Measurements from ENCODE around the gene TAF5L.
"Not testable (repeated sequence)": the region's sequence is repeated elsewhere in the genome, so short reads cannot be mapped to it uniquely, and the experiment has no call there.

The TAF5L gene

DNA sequence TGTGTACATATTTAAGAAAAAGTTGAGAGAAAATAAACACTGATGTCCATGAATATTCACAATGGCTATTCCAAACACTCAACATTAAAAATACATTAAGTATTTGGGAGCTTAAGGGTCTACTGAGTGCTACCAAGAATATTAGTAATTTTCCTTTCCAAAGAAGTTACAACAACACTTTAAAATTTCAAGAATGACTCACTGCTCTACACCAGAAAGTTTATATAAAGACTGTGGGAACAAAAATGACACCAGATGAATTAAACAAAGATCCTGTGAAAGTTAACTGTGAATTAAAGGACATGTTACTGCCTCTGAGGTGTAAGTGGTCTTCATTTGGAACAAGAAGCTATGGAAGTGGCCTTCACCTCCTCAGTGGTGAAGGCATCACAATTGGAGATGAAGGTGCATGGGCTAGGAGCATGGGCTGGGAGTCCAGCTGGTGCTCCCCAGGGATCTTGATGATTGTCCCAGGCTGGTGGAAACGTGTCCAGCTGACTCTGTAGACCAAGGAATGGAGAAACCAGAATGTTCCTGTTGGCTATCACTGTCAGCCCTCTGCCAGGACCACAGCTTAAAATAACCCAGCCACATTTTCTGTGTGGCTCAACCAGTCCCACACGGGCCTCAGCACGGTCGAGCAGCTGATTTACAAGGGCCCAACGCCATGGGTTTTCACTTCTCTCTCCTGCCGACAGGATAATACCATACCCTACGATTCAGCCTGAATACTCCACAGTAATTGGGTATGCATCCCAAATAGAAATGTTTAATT is 28.8 kb downstream of the TAF5L start:
- Histone ChIP-seq H3K9me2 (ENCODE audit: low read depth, low read length) (no peaks in the 10 kb centered on the region), H3K4me1 (ENCODE audit: insufficient read depth, low read length, severe bottlenecking) (no peaks in the 10 kb centered on the region), H3K27ac (ENCODE audit: low read depth, low read length, poor library complexity, severe bottlenecking) (no peak overlapping the region), H2AFZ (ENCODE audit: low read length) (no peak overlapping the region), H3K27me3 (ENCODE audit: insufficient read depth, low read length) (no peaks in the 10 kb centered on the region), H3K79me2 (ENCODE audit: insufficient read depth, low read length) (no peaks in the 10 kb centered on the region; the same call in 1 of the 2 replicates), H3K4me2 (ENCODE audit: low read length) (no peak overlapping the region), H3K9ac (ENCODE audit: low read length) (no peak overlapping the region), H3K36me3 (ENCODE audit: insufficient read depth, low read length) (peaks cover 71% of the 10 kb centered on the region), H3K4me3 (ENCODE audit: low read depth, low read length, poor library complexity, severe bottlenecking) (no peak overlapping the region), H3K9me3 (ENCODE audit: low read length) (no peaks in the 10 kb centered on the region), H4K20me1 (ENCODE audit: insufficient read depth, low read length) (no peaks in the 10 kb centered on the region), H3F3A (ENCODE audit: insufficient read depth, low read length) (no peaks in the 10 kb centered on the region)
- TF ChIP-seq EZH2 (IDR thresholded peaks at IDR 0.05; ENCODE audit: borderline replicate concordance, low read length), result no peak
- TF ChIP-seq, protein P1, sequence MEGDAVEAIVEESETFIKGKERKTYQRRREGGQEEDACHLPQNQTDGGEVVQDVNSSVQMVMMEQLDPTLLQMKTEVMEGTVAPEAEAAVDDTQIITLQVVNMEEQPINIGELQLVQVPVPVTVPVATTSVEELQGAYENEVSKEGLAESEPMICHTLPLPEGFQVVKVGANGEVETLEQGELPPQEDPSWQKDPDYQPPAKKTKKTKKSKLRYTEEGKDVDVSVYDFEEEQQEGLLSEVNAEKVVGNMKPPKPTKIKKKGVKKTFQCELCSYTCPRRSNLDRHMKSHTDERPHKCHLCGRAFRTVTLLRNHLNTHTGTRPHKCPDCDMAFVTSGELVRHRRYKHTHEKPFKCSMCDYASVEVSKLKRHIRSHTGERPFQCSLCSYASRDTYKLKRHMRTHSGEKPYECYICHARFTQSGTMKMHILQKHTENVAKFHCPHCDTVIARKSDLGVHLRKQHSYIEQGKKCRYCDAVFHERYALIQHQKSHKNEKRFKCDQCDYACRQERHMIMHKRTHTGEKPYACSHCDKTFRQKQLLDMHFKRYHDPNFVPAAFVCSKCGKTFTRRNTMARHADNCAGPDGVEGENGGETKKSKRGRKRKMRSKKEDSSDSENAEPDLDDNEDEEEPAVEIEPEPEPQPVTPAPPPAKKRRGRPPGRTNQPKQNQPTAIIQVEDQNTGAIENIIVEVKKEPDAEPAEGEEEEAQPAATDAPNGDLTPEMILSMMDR (IDR thresholded peaks at IDR 0.05; ENCODE audit: low read length), result no peak

DNA sequence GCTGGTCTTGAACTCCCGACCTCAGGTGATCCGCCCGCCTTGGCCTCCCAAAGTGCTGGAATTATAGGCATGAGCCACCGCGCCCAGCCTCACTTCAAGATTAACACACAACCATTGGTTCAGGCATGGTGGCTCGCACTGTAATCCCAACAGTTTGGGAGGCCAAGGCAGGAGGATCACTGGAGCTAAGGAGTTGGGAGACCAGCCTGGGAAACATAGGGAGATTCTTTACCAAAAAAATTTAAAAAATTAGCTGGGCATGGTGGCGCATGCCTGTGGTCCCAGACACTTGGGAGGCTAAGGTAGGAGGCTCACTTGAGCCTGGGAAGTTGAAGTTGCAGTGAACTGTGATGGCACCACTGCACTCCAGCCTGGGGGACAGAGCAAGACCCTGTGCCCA is 30.0 kb downstream of the TAF5L start:
- H3K36me3 ChIP-seq (ENCODE audit: insufficient read depth, low read length), result peaks cover 59% of the 10 kb centered on the region
- not testable (repeated sequence) for H3K9ac ChIP-seq (ENCODE audit: low read length); H3K4me2 ChIP-seq (ENCODE audit: low read length); H3K4me1 ChIP-seq (ENCODE audit: insufficient read depth, low read length, severe bottlenecking); H3K27ac ChIP-seq (ENCODE audit: low read depth, low read length, poor library complexity, severe bottlenecking); H3K9me2 ChIP-seq (ENCODE audit: low read depth, low read length); H2AFZ ChIP-seq (ENCODE audit: low read length); H3K9me3 ChIP-seq (ENCODE audit: low read length); H3F3A ChIP-seq (ENCODE audit: insufficient read depth, low read length); H3K27me3 ChIP-seq (ENCODE audit: insufficient read depth, low read length); H4K20me1 ChIP-seq (ENCODE audit: insufficient read depth, low read length); H3K4me3 ChIP-seq (ENCODE audit: low read depth, low read length, poor library complexity, severe bottlenecking); H3K79me2 ChIP-seq (ENCODE audit: insufficient read depth, low read length)

DNA sequence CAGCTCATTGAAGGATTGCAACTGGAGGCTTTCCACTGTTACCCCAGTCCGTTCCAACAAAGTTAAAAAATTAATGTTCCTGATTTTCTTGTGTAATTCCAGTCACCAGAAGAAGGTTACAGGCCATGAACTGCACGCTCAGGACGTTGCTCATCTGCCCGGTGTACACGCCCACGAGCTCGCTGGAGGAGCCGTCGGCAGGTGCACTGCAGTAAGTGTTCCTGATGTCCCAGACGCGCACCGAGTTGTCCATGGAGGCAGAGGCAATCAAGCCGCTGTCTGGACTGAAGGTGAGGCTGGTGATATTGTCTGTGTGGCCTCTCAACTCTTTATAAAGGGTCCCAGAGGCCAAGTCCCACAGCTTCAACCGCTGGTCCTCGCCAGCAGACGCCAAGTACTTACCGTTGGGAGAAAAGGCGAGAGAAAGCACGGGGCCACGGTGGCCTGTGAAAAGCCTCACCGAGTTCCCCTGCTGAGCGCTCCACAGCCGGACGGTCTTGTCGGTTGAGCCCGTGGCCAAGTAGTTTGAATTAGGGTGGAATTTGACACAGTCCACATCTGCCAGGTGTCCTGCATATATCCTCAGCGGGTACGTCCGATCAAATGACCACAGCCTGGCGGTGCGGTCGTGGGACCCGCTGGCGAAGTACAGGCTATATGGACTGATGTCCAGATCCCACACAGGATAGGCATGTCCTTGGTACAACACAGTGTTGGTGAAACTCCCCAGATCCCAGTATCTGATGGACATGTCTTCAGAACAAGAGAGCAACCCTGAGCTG is 31.5 kb downstream of the TAF5L start:
- no peaks in the 10 kb centered on the region for H3K4me1 ChIP-seq (ENCODE audit: insufficient read depth, low read length, severe bottlenecking)
- no peaks in the 10 kb centered on the region for H3F3A ChIP-seq (ENCODE audit: insufficient read depth, low read length)
- H2AFZ ChIP-seq (ENCODE audit: low read length), result no peak overlapping the region
- H3K9ac ChIP-seq (ENCODE audit: low read length), result no peak overlapping the region
- no peak overlapping the region for H3K27ac ChIP-seq (ENCODE audit: low read depth, low read length, poor library complexity, severe bottlenecking)
- H3K4me2 ChIP-seq (ENCODE audit: low read length), result no peak overlapping the region
- H3K36me3 ChIP-seq (ENCODE audit: insufficient read depth, low read length), result peaks cover 45% of the 10 kb centered on the region; the same call in 1 of the 2 replicates
- TF ChIP-seq, protein P1 (IDR thresholded peaks at IDR 0.05; ENCODE audit: low read length), result no peak
- no peaks in the 10 kb centered on the region for H3K27me3 ChIP-seq (ENCODE audit: insufficient read depth, low read length)
- no peaks in the 10 kb centered on the region for H4K20me1 ChIP-seq (ENCODE audit: insufficient read depth, low read length)
- no peaks in the 10 kb centered on the region for H3K9me2 ChIP-seq (ENCODE audit: low read depth, low read length)
- no peak overlapping the region for H3K4me3 ChIP-seq (ENCODE audit: low read depth, low read length, poor library complexity, severe bottlenecking)
- H3K9me3 ChIP-seq (ENCODE audit: low read length), result no peaks in the 10 kb centered on the region
- H3K79me2 ChIP-seq (ENCODE audit: insufficient read depth, low read length), result no peaks in the 10 kb centered on the region; the same call in 1 of the 2 replicates
